ENCODE measurements around the gene EBI3. TPM values are rescaled to one million over a fixed set of nuclear protein-coding genes. Genes with fewer than 3 reads are reported as not detected.

EBI3 gene
- total and polyA plus RNA-seq, 2 of the 13 experiments (the other 11 are each of a cell fraction or from before 2014, with no cell fraction given) = 3.4 TPM; not detected in 1

- TF ChIP-seq ZNF83 (CRISPR knock-in tag; IDR thresholded peaks at IDR 0.05; ENCODE audit: borderline replicate concordance) (0 out of 2 replicates have a peak, but pooled peaks have one; percentile 64), GABPA (IDR thresholded peaks at IDR 0.05; ENCODE audit: low read depth, low read length) (no peak), GABPA (CRISPR knock-in tag; IDR thresholded peaks at IDR 0.05; ENCODE audit: low read depth) (peak; percentile 28; the same call in 1 of the 2 replicates), ZNF24 (IDR thresholded peaks at IDR 0.05) (peak; percentile 88), THAP8 (CRISPR knock-in tag; IDR thresholded peaks at IDR 0.05; ENCODE audit: borderline replicate concordance) (no peak), HNF4A (CRISPR knock-in tag; IDR thresholded peaks at IDR 0.05) (no peak), MLLT10 (CRISPR knock-in tag; IDR thresholded peaks at IDR 0.05) (no peak), WIZ (CRISPR knock-in tag; IDR thresholded peaks at IDR 0.05) (no peak; the same call in 1 of the 2 replicates), FOSL1 (CRISPR knock-in tag; IDR thresholded peaks at IDR 0.05; ENCODE audit: borderline replicate concordance) (no peak), RFX5 (IDR thresholded peaks at IDR 0.05; ENCODE audit: low read depth, low read length) (no peak), ARNT2 (CRISPR knock-in tag; IDR thresholded peaks at IDR 0.05; ENCODE audit: low read depth) (no peak), HIC2 (CRISPR knock-in tag; IDR thresholded peaks at IDR 0.05; ENCODE audit: low read depth) (no peak), ZNF549 (CRISPR knock-in tag; IDR thresholded peaks at IDR 0.05) (no peak), SRSF4 (IDR thresholded peaks at IDR 0.05; ENCODE audit: low read depth, low read length, poor library complexity, severe bottlenecking) (no peak), ZNF580 (CRISPR knock-in tag; IDR thresholded peaks at IDR 0.05; ENCODE audit: borderline replicate concordance, low read depth) (peak; percentile 65; the same call in 1 of the 2 replicates), ZNF570 (CRISPR knock-in tag; IDR thresholded peaks at IDR 0.05; ENCODE audit: borderline replicate concordance) (no peak), CHD4 (IDR thresholded peaks at IDR 0.05; ENCODE audit: borderline replicate concordance, low read length) (peak; percentile 98), PCBP1 (IDR thresholded peaks at IDR 0.05; ENCODE audit: borderline replicate concordance, low read depth, low read length) (peak; percentile 91; the same call in 1 of the 2 replicates), HNF1A (IDR thresholded peaks at IDR 0.05; ENCODE audit: low read depth) (no peak), HNF1A (CRISPR knock-in tag; IDR thresholded peaks at IDR 0.05; ENCODE audit: borderline replicate concordance) (no peak), TBX3 (IDR thresholded peaks at IDR 0.05; ENCODE audit: borderline replicate concordance) (no peak), ZC3H4 (CRISPR knock-in tag; IDR thresholded peaks at IDR 0.05; ENCODE audit: borderline replicate concordance) (no peak)
- TF ChIP-seq, protein P1, sequence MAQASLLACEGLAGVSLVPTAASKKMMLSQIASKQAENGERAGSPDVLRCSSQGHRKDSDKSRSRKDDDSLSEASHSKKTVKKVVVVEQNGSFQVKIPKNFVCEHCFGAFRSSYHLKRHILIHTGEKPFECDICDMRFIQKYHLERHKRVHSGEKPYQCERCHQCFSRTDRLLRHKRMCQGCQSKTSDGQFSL (CRISPR knock-in tag; IDR thresholded peaks at IDR 0.05) = no peak
- TF ChIP-seq, protein P2, sequence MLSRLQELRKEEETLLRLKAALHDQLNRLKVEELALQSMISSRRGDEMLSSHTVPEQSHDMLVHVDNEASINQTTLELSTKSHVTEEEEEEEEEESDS (CRISPR knock-in tag; IDR thresholded peaks at IDR 0.05; ENCODE audit: borderline replicate concordance) = no peak
Observed at GRCh38 chr19:4233282-4233853, 4.0 kb downstream of the EBI3 start (continued).
